NB4 (cell line): ENCODE measurements around the gene BSCL2.

Source experiments
- CTCF ChIP-seq: IDR thresholded peaks from one replicate; pipeline ENCODE4 v1.5.1; 2012; ENCODE audit warnings: low read depth, low read length
- MAX ChIP-seq: IDR thresholded peaks from 2 replicates; pipeline ENCODE4 v1.6.1; 2011; ENCODE audit warnings: low read depth, low read length
- MYC ChIP-seq: IDR thresholded peaks from 2 replicates; pipeline ENCODE4 v1.6.1; 2011; ENCODE audit warnings: low read depth, low read length
- POLR2A ChIP-seq: IDR thresholded peaks from 2 replicates; pipeline ENCODE4 v1.6.1; 2011; ENCODE audit warnings: mild to moderate bottlenecking; ENCODE audit not compliant: insufficient read length; ENCODE audit errors: extremely low read depth

GRCh38 chr11:62732830-62733229, 25.6 kb upstream of the BSCL2 start:
- TF ChIP-seq CTCF, result no peak
- no peak for TF ChIP-seq POLR2A
- no peak for TF ChIP-seq MAX
- no peak for TF ChIP-seq MYC
